ENCODE data around the gene APBB1IP. TPM values are rescaled to one million over a fixed set of nuclear protein-coding genes. Genes with fewer than 3 reads are reported as not detected.

The APBB1IP gene
- total RNA-seq, 2 experiments from 2014 or later: 44.5 to 45.6 TPM

- DNase-seq (no peak), ATAC-seq (ENCODE audit: poor library complexity) (no peak)
- no peak overlapping the region for H3K4me3 ChIP-seq (ENCODE audit: low read length)
- peak overlapping the region; percentile 22 for H3K4me3 Mint-ChIP-seq
- peak overlapping the region; percentile 94 for H3K27ac Mint-ChIP-seq
- H3K27ac ChIP-seq (ENCODE audit: low read depth in 1 of 2, low read length in 2 of 2): peak overlapping the region; percentile 12 to 48
- H3K36me3 Mint-ChIP-seq (ENCODE audit: low read depth): peaks cover 26% of the 10 kb centered on the region
- peaks cover 80% of the 10 kb centered on the region for H3K4me1 Mint-ChIP-seq (ENCODE audit: low read depth)
- no peaks in the 10 kb centered on the region for H3K27me3 ChIP-seq (ENCODE audit: control insufficient read depth in 1 of 2, insufficient read depth in 2 of 2, low read length in 2 of 2)
- ChIA-PET CTCF (no interaction called here), POLR2A (interaction anchor here (0.6 to 2.7 kb wide), 4 partner anchors 11 to 197 kb away, joined by 3 to 24 read pairs (median 3); partner anchors contain the start of gene APBB1IP)
- H3K9me3 Mint-ChIP-seq: no peaks in the 10 kb centered on the region
- H3K27me3 Mint-ChIP-seq: no peaks in the 10 kb centered on the region
- peaks cover 73% of the 10 kb centered on the region for H3K4me1 ChIP-seq (ENCODE audit: insufficient read depth, low read length)
- no peaks in the 10 kb centered on the region for H3K9me3 ChIP-seq (ENCODE audit: control insufficient read depth in 1 of 2, insufficient read depth in 1 of 2, low read length in 2 of 2)
- TF ChIP-seq, protein P1, sequence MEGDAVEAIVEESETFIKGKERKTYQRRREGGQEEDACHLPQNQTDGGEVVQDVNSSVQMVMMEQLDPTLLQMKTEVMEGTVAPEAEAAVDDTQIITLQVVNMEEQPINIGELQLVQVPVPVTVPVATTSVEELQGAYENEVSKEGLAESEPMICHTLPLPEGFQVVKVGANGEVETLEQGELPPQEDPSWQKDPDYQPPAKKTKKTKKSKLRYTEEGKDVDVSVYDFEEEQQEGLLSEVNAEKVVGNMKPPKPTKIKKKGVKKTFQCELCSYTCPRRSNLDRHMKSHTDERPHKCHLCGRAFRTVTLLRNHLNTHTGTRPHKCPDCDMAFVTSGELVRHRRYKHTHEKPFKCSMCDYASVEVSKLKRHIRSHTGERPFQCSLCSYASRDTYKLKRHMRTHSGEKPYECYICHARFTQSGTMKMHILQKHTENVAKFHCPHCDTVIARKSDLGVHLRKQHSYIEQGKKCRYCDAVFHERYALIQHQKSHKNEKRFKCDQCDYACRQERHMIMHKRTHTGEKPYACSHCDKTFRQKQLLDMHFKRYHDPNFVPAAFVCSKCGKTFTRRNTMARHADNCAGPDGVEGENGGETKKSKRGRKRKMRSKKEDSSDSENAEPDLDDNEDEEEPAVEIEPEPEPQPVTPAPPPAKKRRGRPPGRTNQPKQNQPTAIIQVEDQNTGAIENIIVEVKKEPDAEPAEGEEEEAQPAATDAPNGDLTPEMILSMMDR (IDR thresholded peaks at IDR 0.05): no peak
- peaks cover 11% of the 10 kb centered on the region for H3K36me3 ChIP-seq (ENCODE audit: insufficient read depth, low read length)
- intact Hi-C loops (cut with DNase I, micrococcal nuclease): loop anchor here in 1 of 2 experiments (5.0 kb wide), 1 partner anchor 48 kb away; the partner anchor contains the start of gene APBB1IP
These were observed 47.2 kb downstream of the APBB1IP start for GRCh38 chr10:26485150-26485941.

- ATAC-seq (ENCODE audit: poor library complexity) (no peak), DNase-seq (peak in 1 of 14 experiments; percentile 41)
- no peak overlapping the region for H3K4me3 ChIP-seq (ENCODE audit: low read length)
- CTCF ChIA-PET: no interaction called here
- H3K27ac Mint-ChIP-seq: peak overlapping the region; percentile 94
- H3K27me3 Mint-ChIP-seq: no peaks in the 10 kb centered on the region
- peak overlapping the region; percentile 82 to 87 for H3K27ac ChIP-seq (ENCODE audit: low read depth in 1 of 2, low read length in 2 of 2)
- no peaks in the 10 kb centered on the region for H3K9me3 Mint-ChIP-seq
- POLR2A ChIA-PET: interaction anchor here (0.6 to 2.7 kb wide), 7 partner anchors 12 to 669 kb away, joined by 3 to 24 read pairs (median 3); partner anchors contain the start of genes APBB1IP and MASTL
- H3K27me3 ChIP-seq (ENCODE audit: control insufficient read depth in 1 of 2, insufficient read depth in 2 of 2, low read length in 2 of 2): no peaks in the 10 kb centered on the region
- peaks cover 11% of the 10 kb centered on the region for H3K36me3 ChIP-seq (ENCODE audit: insufficient read depth, low read length)
- intact Hi-C loops (cut with DNase I, micrococcal nuclease): loop anchor here in 1 of 2 experiments (2.0 to 5.0 kb wide), 2 partner anchors 38 to 49 kb away; partner anchors contain the start of gene APBB1IP
- no peaks in the 10 kb centered on the region for H3K9me3 ChIP-seq (ENCODE audit: control insufficient read depth in 1 of 2, insufficient read depth in 1 of 2, low read length in 2 of 2)
- H3K4me3 Mint-ChIP-seq: peak overlapping the region; percentile 62
- H3K4me1 Mint-ChIP-seq (ENCODE audit: low read depth): peaks cover 72% of the 10 kb centered on the region
- TF ChIP-seq, protein P1 (IDR thresholded peaks at IDR 0.05): no peak
- H3K4me1 ChIP-seq (ENCODE audit: insufficient read depth, low read length): peaks cover 67% of the 10 kb centered on the region
- H3K36me3 Mint-ChIP-seq (ENCODE audit: low read depth): peaks cover 26% of the 10 kb centered on the region
These were observed 48.2 kb downstream of the APBB1IP start for GRCh38 chr10:26486304-26486703.

- intact Hi-C loops (cut with DNase I, micrococcal nuclease): loop anchor here (1.0 to 5.0 kb wide), 4 partner anchors 38 to 50 kb away; partner anchors contain the start of gene APBB1IP (in 1 of the 2)
- Mint-ChIP-seq H3K4me3 (peak overlapping the region; percentile 62), H3K4me1 (ENCODE audit: low read depth) (peaks cover 70% of the 10 kb centered on the region), H3K9me3 (no peaks in the 10 kb centered on the region), H3K36me3 (ENCODE audit: low read depth) (peaks cover 27% of the 10 kb centered on the region), H3K27ac (peak overlapping the region; percentile 94), H3K27me3 (no peaks in the 10 kb centered on the region)
- peak overlapping the region; percentile 18 for H3K4me3 ChIP-seq (ENCODE audit: low read length)
- DNase-seq (peak; percentile 37 to 89 (median 52)), ATAC-seq (ENCODE audit: poor library complexity) (peak; percentile 77)
- peak overlapping the region; percentile 82 to 87 for H3K27ac ChIP-seq (ENCODE audit: low read depth in 1 of 2, low read length in 2 of 2)
- no peaks in the 10 kb centered on the region for H3K9me3 ChIP-seq (ENCODE audit: control insufficient read depth in 1 of 2, insufficient read depth in 1 of 2, low read length in 2 of 2)
- H3K27me3 ChIP-seq (ENCODE audit: control insufficient read depth in 1 of 2, insufficient read depth in 2 of 2, low read length in 2 of 2): no peaks in the 10 kb centered on the region
- CTCF ChIA-PET: interaction anchor here (1.0 to 1.4 kb wide), 2 partner anchors 17 to 39 kb away, joined by 3 to 4 read pairs; no protein-coding TSS in a partner anchor
- TF ChIP-seq, protein P1 (IDR thresholded peaks at IDR 0.05): no peak
- peaks cover 58% of the 10 kb centered on the region for H3K4me1 ChIP-seq (ENCODE audit: insufficient read depth, low read length)
- POLR2A ChIA-PET: interaction anchor here (0.6 to 2.7 kb wide), 10 partner anchors 9 to 668 kb away, joined by 3 to 24 read pairs (median 4); partner anchors contain the start of genes APBB1IP and MASTL
- peaks cover 14% of the 10 kb centered on the region for H3K36me3 ChIP-seq (ENCODE audit: insufficient read depth, low read length)
These were observed 49.1 kb downstream of the APBB1IP start for GRCh38 chr10:26486990-26487850.

Measured in CD4-positive, alpha-beta T cell (primary cell).